HG02610 (cell line): ENCODE data around the gene PANK2.
"Not testable (repeated sequence)": the region's sequence is repeated elsewhere in the genome, so short reads cannot be mapped to it uniquely, and the experiment has no call there.

Experiments used
- ATAC-seq: cut with Tn5 transposase; IDR thresholded peaks from one replicate; pipeline ENCODE4 v1.9.1; 2021; ENCODE audit warnings: mild to moderate bottlenecking, moderate library complexity; ENCODE audit not compliant: unreplicated experiment

Gene PANK2

DNA sequence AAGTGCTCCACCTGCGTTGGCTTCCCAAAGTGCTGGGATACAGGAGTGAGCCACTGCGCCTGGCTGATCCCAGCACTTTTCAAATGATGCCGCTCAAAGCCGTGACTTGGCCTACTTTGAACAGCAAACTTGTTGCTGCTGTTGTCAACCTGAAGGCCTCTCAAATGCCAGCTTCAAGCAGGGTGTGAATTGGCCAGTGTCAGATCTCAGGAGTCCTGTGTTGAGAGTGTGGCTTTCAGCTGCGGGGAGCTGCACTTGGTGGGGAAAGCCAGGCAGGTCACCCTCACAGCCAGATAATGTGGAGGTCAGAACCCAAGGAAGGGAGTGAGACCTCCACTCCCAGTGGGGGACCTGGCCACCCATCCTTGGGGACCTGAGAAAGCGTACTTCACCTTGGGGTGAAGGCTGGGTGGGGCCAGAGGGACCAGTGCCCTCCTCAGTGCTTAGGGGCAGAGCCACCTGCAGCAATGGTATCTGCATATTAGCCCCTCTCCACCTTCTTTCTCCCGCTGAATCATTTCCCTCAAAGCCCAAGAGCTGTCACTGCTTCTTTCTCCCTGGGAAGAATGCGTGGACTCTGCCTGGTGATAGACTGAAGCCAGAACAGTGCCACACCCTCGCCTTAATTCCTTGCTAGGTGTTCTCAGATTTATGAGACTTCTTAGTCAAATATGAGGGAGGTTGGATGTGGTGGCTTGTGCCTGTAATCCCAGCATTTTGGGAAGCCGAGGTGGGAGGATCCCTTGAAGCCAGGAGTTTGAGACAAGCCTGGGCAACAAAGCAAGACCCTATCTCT is 19.1 kb upstream of the PANK2 start:
- no peak for ATAC-seq

DNA sequence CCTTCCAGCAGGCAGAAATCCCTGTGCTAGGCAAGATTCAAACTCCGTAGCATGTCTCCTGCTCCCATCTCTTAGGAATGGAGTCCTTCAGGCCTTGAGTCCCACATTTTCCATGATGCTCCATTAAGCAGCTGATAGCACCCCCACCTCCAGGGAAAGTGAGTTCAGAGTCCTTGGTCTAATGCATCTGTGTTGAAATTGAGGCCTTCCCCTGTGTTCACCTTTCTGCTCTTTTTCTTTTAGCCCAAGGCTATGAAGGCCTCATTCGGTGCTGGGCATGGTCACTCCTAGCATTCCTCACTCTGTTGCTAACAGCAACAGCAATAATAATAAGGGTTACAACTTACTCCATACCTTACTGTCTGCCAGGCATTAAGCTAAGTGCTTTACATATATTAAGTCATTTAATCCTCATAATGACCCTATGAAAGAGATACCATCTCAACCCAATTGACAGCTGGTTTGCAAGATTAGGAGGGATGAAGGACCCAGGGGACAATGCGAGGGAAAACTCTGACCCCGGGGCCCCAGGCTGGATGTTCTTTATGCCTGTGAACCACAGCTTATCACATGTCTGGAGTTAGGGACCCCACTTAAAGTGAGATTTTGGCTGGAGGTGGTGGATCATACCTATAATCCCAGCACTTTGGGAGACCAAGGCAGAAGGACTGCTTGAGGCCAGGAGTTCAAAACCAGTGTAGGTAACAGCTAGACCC is 17.5 kb upstream of the PANK2 start:
- no peak for ATAC-seq

DNA sequence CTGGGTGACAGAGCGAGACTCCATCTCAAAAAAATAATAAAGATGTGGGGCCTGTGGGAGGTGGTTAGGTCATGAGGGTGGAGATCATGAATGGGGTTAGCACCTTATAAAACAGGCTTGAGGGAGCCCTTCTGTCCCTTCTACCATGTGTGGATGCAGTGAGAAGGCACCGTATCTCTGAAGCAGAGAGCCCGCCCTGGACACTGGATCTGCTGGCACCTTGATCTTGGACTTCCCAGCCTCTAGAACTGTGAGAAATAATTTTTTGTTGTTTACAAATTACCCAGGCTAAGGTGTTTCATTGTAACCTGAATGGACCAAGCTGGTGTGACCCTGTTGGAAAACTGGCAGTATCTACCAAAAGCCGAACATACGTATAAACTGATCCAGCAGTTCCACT is 15.7 kb upstream of the PANK2 start:
- ATAC-seq: no peak

DNA sequence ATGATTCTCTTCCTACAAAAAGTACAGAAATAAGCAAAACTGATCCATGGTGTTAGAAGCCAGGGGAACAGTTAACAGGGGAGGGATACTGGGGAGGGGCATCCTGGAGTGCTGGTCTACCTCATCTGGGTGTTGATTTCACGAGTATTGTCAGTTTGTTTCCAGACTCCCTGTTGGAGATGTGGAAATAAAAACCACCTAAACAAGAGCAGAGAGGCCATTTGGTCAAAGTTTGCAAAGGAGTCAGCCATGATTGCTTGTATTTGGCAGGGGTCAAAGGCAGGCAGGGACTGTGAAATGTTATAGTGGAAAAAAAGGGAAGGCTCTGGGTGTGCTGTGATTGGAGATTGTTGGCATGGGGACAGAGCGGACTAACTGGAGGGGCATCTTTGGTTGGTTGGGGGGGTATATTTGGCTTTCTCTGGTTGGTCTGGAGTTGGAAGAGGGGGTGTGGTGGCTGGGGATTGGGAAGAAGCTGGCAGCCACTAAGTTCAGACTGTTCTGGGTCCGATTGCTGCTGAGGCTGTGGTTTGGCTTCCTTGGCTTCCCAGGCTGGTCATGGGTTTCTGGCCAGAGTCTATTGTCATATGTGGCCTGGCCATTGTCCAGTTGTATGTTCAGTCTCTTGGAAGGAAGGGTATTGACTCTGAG is 14.9 kb upstream of the PANK2 start:
- ATAC-seq: no peak

DNA sequence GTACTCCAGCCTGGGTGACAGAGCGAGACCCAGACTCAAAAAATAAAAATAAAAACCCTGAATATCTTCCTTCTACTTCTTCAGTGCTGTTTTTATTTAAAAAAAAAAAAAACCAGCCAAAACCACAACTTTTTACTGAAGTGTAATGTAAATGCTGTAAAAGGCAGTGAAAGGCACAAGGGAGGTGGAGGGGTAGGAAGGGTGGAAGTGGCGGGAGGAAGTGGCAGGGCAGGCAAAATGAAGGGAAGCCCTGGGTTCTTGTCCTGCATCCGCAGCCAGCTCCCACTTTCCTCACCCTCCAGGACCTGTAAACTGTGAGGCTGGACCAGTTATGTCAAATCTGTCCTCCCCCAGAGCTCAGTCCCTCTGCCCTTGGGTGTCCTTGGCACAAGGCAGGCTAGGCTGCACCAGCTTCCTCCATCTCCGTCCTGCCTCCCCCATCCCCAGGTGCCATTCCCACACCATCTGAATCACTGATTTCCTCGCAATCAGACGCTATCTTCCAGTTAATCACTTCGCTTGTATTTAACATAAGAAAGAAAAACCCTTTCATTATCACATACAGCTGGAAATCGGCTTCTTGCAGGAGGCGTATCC is 13.7 kb upstream of the PANK2 start:
- no peak for ATAC-seq

DNA sequence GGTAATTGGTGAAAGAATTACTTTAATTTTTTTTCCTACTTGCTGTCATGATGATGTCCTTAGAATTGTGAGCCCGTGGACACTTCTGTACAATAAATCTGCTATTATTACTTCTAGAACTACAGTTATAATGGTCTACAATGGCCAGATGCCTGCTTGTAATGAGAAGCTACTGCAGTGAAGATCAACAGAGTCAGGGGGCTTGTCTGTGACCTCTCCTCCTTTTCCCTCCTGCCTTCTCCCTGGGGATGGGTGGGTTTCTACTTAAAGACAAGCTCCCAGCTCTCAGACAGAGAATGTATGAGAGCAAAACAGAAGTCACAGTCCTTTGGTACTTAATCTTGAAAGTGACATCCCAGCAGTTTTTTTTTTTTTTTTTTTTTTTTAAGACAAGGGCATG is 13.2 kb upstream of the PANK2 start:
- ATAC-seq: no peak

DNA sequence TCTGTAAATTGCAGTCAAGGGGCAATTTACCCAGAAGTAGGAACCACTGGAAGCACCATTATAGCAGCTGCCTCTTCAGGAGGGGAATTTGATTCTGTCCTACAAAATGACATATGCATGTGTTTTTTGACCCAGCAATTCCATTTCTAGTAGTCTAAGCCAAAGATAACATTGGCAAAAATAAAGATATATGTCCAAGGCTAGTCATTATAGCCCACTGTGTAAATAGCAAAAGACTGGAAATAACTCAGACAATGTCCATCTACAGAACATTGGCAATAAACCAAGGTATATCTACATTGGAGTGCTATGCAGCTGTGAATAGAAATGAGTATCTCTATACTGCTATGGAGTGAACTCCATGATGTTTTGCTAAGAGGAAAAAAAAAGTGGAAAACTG is 12.5 kb upstream of the PANK2 start:
- no peak for ATAC-seq

DNA sequence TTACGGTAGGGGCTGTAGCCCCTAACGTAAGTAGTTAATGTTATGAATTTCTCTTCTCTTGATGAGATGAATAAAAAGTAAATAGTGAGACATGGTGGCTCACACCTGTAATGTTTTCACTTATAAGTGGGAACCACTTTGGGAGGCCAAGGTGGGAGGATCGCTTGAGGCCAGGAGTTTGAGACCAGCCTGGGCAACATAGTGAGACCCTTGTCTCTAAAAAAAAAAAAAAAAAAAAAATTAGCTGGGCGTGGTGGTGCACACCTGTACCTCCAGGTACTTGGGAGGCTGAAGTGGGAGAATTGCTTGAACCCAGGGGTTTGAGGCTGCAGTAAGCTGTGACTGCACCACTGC is 10.3 kb upstream of the PANK2 start:
- ATAC-seq: not testable (repeated sequence)

DNA sequence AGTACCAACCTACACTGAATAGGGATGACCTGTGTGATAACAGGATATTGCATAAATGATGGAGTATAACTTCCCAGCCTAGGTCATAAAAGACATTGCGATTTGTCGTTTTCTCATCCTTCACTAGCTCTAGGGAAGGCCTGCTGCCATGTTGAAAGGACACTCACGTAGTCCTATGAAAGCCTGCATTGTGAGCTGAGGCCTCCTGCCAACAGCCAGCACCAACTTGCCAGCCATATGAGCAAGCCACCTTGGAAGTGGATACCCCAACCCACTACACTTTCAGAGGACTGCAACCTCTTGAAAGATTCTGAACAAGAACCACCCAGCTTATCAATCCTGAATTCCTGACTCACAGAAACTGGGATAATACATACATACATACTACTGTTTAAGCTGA is 3.5 kb upstream of the PANK2 start:
- ATAC-seq: no peak

DNA sequence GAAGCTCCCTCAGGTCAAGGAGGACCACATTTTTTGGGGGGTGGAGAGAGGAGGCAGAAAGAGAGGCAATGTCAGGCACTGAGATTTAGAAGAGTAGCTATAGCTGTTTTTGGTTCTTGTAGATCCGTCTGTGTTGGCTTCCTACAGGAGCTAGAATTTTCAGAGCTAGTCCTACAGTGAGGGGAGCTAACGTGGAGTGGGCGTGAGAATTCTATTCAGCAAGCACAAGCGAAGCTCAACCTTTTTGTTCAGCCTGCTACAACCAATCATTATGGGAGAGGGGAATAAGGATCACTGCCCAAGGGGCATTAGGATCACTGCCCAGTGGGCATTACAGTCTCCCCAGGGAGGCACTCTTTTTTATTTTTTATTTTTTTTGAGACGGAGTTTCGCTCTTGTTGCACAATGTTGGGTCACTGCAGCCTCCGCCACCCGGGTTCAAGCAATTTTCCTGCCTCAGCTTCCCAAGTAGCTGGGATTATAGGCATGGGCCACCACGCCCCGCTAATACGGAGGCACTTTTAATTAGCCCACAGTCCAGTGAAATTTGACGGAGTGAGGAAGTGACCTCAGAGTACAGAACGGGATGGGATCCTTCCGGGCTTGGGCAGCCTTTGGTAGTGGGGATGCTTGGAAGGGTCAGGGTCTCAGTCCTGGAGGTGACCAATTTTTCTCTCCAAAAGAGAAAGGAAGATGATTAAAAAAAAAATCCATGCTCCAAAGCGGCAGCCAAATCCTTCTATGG is 1.1 kb upstream of the PANK2 start:
- no peak for ATAC-seq

DNA sequence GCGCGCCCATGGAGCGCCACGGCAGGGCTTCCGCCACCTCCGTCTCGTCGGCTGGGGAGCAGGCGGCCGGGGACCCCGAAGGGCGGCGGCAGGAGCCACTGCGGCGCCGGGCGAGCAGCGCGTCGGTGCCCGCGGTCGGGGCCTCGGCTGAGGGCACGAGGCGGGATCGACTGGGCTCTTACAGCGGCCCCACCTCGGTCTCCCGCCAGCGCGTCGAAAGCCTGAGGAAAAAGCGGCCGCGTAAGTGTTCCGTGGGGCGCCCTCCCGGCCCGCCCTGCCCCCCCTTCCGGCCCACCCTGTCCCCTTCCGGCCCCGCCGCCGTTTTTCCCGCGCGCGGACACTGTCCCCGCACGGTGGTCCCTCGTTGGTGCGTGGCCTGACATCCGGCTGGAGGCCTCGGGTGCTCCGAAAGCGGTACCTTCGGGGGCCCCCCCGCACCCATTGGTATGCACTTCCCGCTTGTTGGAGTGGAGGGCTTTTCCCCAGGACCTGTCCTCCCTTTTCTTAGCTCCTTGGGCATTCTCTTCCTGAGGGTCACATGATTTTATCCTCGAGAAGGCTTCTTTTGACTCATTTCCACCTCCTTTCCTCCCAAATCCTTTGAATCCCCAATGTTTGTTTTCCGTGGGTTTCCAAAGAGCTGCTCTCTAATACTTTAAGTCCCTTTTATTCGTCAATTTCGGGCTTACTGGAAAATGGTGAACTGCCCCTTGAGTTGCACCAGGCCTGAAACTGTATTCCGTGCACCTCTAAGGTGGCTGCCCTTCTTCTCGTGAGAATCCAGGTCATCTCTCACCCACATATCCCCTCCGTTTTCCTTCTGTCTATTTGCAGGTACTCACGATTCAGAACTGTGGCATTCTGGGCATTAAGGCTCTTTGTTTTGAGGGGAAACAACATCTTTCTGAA is 556 bp downstream of the PANK2 start:
- peak; percentile 10 for ATAC-seq

DNA sequence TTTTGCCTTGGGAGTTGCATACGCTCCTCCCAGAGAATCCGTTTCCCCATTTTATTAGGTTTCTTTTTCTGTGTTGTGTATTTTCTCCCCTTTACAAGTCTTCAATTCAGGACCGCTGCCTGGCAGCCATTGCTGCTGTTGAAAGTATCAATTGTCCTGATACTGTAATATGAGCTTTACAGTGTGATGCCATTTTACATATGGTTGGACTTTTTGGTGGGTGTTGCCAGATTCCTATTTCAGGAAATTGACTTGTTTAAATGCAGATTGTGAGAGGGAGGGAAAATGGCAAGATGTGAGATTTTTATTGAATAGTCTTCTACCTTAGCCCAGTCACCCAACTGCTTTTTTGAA is 1.2 kb downstream of the PANK2 start:
- no peak for ATAC-seq

DNA sequence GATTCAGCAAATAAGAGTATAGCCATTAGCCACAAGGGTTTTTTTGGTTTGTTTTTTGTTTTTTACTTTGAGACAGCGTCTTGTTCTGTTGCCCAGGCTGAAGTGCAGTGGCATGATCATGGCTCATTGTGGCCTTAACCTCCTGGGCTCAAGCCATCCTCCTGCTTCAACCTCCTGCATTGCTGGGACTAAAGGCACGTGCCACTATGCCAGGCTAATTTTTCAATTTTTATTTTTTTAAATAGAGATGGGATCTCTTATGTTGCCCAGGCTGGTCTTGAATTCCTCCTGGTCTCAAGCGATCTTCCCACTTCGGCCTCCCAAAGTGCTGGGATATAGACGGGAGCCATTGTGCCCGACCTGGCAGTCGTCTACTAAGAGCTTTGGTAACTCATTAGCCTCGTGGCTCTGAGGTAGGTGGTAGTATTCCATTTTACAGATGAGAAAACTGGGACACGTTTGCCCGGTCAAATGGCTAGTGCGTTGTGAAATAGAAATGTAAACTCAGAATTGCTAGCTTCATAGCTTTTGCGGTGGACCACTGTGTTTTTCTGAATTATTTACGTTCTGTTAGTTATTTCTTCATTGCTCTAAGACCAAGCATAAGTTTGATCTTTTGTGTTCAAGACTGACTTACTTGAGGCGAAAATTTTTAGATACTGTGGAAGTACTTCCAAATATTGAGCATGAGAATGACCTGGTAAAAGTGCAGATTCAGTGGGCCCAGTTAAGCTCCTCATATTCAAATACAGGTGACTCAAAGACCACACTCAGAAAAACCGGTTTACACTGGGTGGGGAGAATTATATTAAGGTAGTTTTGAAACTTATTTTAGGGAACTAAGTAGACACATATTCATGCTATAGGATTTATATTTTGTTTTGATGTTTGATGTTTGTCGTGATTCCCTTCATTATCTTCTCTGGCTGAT is 2.1 kb downstream of the PANK2 start:
- ATAC-seq: no peak

DNA sequence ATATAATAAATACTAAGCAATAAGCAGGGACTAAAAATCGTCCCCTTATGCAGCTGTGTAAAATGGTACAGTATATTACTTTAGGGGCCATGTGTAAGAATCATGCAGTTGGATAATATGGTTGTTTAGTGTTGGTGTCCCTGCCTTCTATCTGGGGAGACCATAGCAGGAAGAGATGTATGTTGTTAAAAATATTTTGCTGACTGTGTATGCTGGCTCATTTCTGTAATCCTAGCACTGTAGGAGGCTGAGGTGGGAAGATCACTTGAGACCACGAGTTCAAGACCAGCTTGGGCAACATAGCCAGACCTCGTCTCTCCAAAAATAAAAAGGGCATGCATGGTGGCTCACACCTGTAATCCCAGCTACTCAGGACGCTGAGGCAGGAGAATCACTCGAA is 5.6 kb downstream of the PANK2 start:
- ATAC-seq: no peak

DNA sequence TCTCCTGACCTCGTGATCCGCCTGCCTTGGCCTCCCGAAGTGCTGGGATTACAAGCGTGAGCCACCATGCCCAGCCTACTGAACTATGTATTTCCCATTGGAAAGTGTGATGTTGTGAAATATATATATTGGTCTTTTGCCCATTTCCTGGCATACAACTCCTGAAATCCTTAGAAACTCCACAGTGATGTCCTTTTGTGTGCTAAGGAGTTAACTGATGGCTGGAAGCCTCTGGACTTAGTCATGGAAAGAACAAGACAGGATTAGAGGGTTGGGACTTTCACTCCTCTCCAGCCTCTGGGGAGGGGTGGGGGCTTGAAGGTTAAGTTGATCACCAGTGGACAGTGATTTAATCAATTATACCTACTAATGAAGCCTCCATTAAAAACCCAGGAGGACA is 7.1 kb downstream of the PANK2 start:
- ATAC-seq: no peak

DNA sequence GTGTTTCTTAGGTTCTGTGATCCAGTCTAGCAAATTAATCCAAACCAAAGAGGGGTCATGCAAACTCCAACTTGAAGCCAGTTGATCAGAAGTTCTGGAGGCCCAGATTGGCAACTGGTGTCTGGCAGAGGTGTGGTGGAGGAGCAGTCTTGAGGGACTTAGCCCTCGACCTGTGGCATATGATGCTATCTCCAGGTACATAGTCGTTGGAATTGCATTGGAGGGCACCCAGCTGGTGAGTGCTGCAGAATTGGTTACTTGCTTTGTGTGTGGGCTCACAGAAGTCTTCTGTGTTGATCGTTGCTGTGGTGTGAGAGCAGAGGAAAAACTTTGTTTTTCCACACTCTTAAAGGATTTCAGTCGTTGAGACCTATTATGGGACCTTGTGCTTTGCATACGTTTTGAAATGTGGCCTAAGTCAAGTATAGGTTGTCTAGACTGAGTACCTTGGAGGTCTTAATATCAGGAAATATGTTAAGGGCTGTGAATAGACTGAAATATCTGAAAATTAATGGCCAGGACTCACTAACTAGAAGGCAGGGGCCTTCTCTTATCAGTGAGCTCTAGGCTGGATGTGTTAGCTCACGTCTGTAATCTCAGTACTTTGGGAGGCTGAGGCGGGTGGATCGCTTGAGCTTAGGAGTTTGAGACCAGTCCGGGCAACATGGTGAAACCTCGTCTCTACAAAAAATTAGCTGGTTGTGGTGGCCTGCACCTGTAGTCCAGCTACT is 7.8 kb downstream of the PANK2 start:
- ATAC-seq: no peak

DNA sequence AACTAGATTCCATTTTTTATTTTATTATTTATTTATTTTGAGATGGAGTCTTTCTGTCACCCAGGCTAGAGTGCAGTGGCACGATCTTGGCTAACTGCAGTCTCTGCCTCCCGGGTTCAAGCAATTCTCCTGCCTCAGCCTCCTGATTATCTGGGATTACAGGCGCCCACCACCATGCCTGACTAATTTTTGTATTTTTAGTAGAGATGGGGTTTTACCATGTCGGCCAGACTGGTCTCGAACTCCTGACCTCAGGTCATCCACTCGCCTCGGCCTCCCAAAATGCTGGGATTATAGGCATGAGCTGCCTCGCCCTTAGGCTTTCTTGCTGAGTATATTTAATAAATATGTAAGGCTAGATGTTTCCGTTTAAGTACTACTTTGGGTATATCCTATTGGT is 9.0 kb downstream of the PANK2 start:
- ATAC-seq: not testable (repeated sequence)

DNA sequence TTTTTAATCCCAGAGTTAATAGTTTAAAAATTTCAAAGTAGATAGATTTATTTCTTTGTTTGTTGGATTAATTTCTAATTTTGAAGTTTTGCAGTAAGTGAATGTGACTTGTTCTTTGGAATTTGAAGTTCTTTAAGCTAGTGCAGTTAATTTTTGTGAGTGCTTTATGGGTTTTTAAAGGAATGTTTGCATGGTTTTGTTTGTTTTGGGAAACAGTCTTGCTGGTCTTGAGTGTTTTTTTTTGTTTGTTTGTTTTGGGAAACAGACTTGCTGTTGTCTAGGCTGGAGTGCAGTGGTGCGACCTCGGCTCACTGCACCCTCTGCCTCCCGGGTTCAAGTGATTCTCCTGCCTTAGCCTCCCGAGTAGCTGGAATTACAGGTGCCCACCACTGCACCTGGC is 9.5 kb downstream of the PANK2 start:
- ATAC-seq: no peak
